Renal pelvis (tissue), 4 donors: ENCODE measurements around the gene ENTPD7. TPM values are rescaled to one million over a fixed set of nuclear protein-coding genes. Genes with fewer than 3 reads are reported as not detected.
"Not testable (repeated sequence)": the region's sequence is repeated elsewhere in the genome, so short reads cannot be mapped to it uniquely, and the experiment has no call there.

ENCODE experiments used
- DNase-seq: peaks from one replicate; pipeline ENCODE4 v3.0.0-alpha.2; 2013
- polyA plus RNA-seq, 3 donors: library from polyadenylated mRNA; unstranded; fragments of 120-200 nt; gene quantifications; one replicate each; pipeline ENCODE4 v1.2.1, GENCODE V29; 2013; ENCODE audit not compliant: insufficient read length in 3 of 3

Gene ENTPD7
- polyA plus RNA-seq, 3 donors, result 18.9 to 22.2 (median 20.9) TPM

- DNase-seq, result no peak
Measured at GRCh38 chr10:99742254-99742653, 82.9 kb downstream of the ENTPD7 start.

GRCh38 chr10:99742701-99743100, 83.4 kb downstream of the ENTPD7 start:
- DNase-seq, result no peak

- DNase-seq, result no peak
Measured at GRCh38 chr10:99743841-99744240, 84.5 kb downstream of the ENTPD7 start.

- DNase-seq, result not testable (repeated sequence)
Measured at GRCh38 chr10:99746166-99746565, 86.9 kb downstream of the ENTPD7 start.

GRCh38 chr10:99748823-99749451, 89.6 kb downstream of the ENTPD7 start:
- no peak for DNase-seq

GRCh38 chr10:99750641-99751040, 91.3 kb downstream of the ENTPD7 start:
- no peak for DNase-seq

- DNase-seq, result no peak
Measured at GRCh38 chr10:99754670-99755069, 95.4 kb downstream of the ENTPD7 start.

Other genes with a start within 250 kb of the ENTPD7 start
- gene GOT1, start 228.9 kb upstream of the ENTPD7 start, polyA plus RNA-seq, result 10 to 100 TPM; 80.3 to 93.4 (median 86.6) TPM
- gene NKX2-3, start 126.6 kb upstream of the ENTPD7 start, polyA plus RNA-seq, result not detected
- gene SLC25A28, start 39.1 kb upstream of the ENTPD7 start, polyA plus RNA-seq, result 10 to 100 TPM; 37.0 to 52.8 (median 43.2) TPM
- gene COX15, start 72.6 kb downstream of the ENTPD7 start, polyA plus RNA-seq, result 10 to 100 TPM; 43.0 to 62.7 (median 59.8) TPM
- gene CUTC, start 72.7 kb downstream of the ENTPD7 start, polyA plus RNA-seq, result 10 to 100 TPM; 23.6 to 28.6 (median 25.2) TPM
- gene ABCC2, start 123.1 kb downstream of the ENTPD7 start, polyA plus RNA-seq, result 10 to 100 TPM in 2 of 3 donors, 1 to 10 TPM in 1; 9.2 to 14.3 (median 13.8) TPM